Measurements from ENCODE around the gene DNAH8.

Gene DNAH8

DNA sequence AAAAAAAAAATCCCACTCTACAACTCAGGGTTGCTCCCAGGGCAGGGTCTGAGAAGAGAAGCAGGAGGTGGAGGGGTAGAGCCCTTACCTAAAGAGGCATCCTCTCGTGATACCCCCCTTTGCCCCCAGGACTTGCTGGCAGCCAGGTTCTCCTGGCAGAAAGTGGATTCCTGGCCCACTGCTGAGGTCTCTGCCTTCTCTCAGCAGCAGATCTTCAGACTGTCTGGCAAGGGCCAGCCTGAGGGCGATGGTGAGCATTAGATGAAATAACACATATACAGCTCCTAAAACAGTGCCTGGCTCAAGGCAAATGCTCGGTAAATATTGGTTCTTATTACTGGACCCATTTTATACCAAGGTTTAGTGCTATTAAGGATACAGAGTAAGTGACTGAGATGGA, 328.7 kb downstream of the DNAH8 start:
- Histone ChIP-seq H2BK12ac (ENCODE audit: low read length) (no peak overlapping the region), H3K79me1 (ENCODE audit: low read length) (no peaks in the 10 kb centered on the region), H3K36me3 (ENCODE audit: control insufficient read depth in 1 of 2, insufficient read depth in 2 of 2, low read length in 2 of 2) (no peaks in the 10 kb centered on the region), H3K27ac (ENCODE audit: low read depth, low read length) (no peak overlapping the region), H2BK5ac (ENCODE audit: low read depth, low read length, poor library complexity) (no peak overlapping the region), H3K4me2 (ENCODE audit: low read length) (no peak overlapping the region), H3K14ac (ENCODE audit: low read length) (no peak overlapping the region), H2BK120ac (ENCODE audit: insufficient read depth, low read length, poor library complexity) (no peak overlapping the region), H3K79me2 (ENCODE audit: control insufficient read depth, insufficient read depth, low read length, poor library complexity) (no peaks in the 10 kb centered on the region), H3K23ac (ENCODE audit: low read length) (no peak overlapping the region), H3K27me3 (ENCODE audit: insufficient read depth, low read length) (peaks cover 15% of the 10 kb centered on the region), H2AK5ac (ENCODE audit: low read length) (no peak overlapping the region), H3K18ac (ENCODE audit: low read length) (no peak overlapping the region), H4K8ac (ENCODE audit: low read depth, low read length) (no peak overlapping the region), H3K9ac (ENCODE audit: low read length) (no peak overlapping the region), H4K91ac (ENCODE audit: low read depth, low read length) (no peak overlapping the region), H4K12ac (ENCODE audit: low read depth, low read length) (no peak overlapping the region), H3K4me1 (ENCODE audit: control insufficient read depth in 1 of 2, insufficient read depth in 2 of 2, low read length in 2 of 2) (peaks cover 0 to 3% of the 10 kb centered on the region in 2 experiments), H3K4ac (ENCODE audit: low read depth, low read length) (no peak overlapping the region), H3K9me3 (ENCODE audit: insufficient read depth, low read depth, low read length) (no peaks in the 10 kb centered on the region), H3K4me3 (ENCODE audit: low read depth, low read length) (no peak overlapping the region), H2AFZ (ENCODE audit: insufficient read depth, low read length, poor library complexity) (no peak overlapping the region)
- no peak for DNase-seq
- no CpG with 5 or more reads among the region's 3 CpGs for WGBS (ENCODE audit: extremely low coverage, insufficient coverage, insufficient read length)

DNA sequence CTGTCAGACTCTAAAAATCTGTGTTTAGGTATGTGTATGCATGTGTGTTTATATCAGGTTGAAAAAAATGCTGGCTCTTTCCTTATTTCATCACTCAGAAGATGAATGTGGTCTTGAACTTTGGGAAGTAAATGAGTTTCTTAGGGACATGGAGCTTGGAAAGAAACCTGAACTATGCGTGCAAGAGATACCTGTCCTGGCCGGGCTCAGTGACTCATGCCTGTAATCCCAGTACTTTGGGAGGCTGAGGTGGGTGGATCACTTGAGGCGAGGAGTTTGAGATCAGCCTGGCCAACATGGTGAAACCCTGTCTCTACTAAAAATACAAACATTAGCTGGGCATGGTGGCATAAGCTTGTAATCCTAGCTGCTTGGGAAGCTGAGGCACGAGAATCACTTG, 329.1 kb downstream of the DNAH8 start:
- H3K36me3 ChIP-seq (ENCODE audit: control insufficient read depth in 1 of 2, insufficient read depth in 2 of 2, low read length in 2 of 2) = no peaks in the 10 kb centered on the region
- no peak overlapping the region for H3K18ac ChIP-seq (ENCODE audit: low read length)
- H2BK120ac ChIP-seq (ENCODE audit: insufficient read depth, low read length, poor library complexity) = no peak overlapping the region
- WGBS (ENCODE audit: extremely low coverage, insufficient coverage, insufficient read length) = no CpG with 5 or more reads among the region's 4 CpGs
- H3K4me2 ChIP-seq (ENCODE audit: low read length) = no peak overlapping the region
- no peak overlapping the region for H3K9ac ChIP-seq (ENCODE audit: low read length)
- H4K8ac ChIP-seq (ENCODE audit: low read depth, low read length) = no peak overlapping the region
- no peak overlapping the region for H2AFZ ChIP-seq (ENCODE audit: insufficient read depth, low read length, poor library complexity)
- H2BK12ac ChIP-seq (ENCODE audit: low read length) = no peak overlapping the region
- no peaks in the 10 kb centered on the region for H3K79me1 ChIP-seq (ENCODE audit: low read length)
- H3K14ac ChIP-seq (ENCODE audit: low read length) = no peak overlapping the region
- no peak overlapping the region for H3K4me3 ChIP-seq (ENCODE audit: low read depth, low read length)
- H3K4me1 ChIP-seq (ENCODE audit: control insufficient read depth in 1 of 2, insufficient read depth in 2 of 2, low read length in 2 of 2) = peaks cover 0 to 3% of the 10 kb centered on the region in 2 experiments
- H2AK5ac ChIP-seq (ENCODE audit: low read length) = no peak overlapping the region
- no peak overlapping the region for H3K4ac ChIP-seq (ENCODE audit: low read depth, low read length)
- no peak overlapping the region for H3K23ac ChIP-seq (ENCODE audit: low read length)
- H4K12ac ChIP-seq (ENCODE audit: low read depth, low read length) = no peak overlapping the region
- H4K91ac ChIP-seq (ENCODE audit: low read depth, low read length) = no peak overlapping the region
- H2BK5ac ChIP-seq (ENCODE audit: low read depth, low read length, poor library complexity) = no peak overlapping the region
- H3K9me3 ChIP-seq (ENCODE audit: insufficient read depth, low read depth, low read length) = no peaks in the 10 kb centered on the region
- H3K79me2 ChIP-seq (ENCODE audit: control insufficient read depth, insufficient read depth, low read length, poor library complexity) = no peaks in the 10 kb centered on the region
- H3K27ac ChIP-seq (ENCODE audit: low read depth, low read length) = no peak overlapping the region
- no peak for DNase-seq
- H3K27me3 ChIP-seq (ENCODE audit: insufficient read depth, low read length) = peaks cover 19% of the 10 kb centered on the region

DNA sequence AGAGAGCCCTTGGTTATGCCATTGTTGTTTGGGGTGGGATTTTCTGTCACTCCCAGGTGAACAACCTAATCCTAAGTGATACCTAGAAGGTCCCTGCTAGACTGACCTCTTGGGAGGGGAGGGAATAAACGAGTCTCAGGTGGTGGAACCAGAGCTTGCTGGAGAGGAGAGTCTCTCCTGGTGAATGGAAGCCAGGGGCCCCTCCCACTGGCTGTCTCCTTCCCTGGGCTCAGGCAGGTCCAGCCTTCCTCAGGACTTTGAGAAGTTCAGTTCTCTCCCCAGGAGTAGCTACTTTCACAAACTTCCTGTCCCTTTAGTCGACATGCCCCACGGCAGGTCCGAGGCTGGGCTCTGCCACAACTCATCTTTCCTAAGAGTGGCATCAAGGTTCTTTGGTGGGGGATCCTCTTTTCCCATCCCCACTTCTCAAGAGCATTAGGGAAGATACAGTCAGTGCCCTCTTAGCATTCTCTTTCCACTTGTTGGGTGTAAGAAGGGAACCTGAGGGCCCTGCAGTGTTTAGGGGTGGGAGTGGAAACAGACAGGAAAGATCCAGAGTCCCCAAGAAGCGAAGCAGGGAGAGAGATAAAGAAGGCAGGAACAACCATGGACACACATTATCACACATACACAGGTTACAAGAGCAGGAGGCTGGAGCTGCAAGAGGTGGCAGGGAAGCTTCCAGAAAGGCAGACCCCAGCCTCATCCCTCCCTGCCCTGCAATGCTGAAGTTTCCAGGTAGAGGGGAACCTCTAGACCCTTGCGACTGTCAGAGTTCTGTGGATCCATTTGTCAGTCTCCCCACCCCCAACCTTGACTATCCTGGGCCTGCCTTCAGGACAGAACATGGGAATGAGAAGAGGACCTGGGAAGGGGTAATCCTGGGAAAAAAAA, 332.6 kb downstream of the DNAH8 start:
- H4K91ac ChIP-seq (ENCODE audit: low read depth, low read length) = no peak overlapping the region
- no peak overlapping the region for H3K4me2 ChIP-seq (ENCODE audit: low read length)
- H3K79me1 ChIP-seq (ENCODE audit: low read length) = no peaks in the 10 kb centered on the region
- H3K79me2 ChIP-seq (ENCODE audit: control insufficient read depth, insufficient read depth, low read length, poor library complexity) = no peaks in the 10 kb centered on the region
- H3K14ac ChIP-seq (ENCODE audit: low read length) = no peak overlapping the region
- no CpG with 5 or more reads among the region's 6 CpGs for WGBS (ENCODE audit: extremely low coverage, insufficient coverage, insufficient read length)
- no peak overlapping the region for H3K27ac ChIP-seq (ENCODE audit: low read depth, low read length)
- no peak overlapping the region for H4K12ac ChIP-seq (ENCODE audit: low read depth, low read length)
- peaks cover 29% of the 10 kb centered on the region for H3K27me3 ChIP-seq (ENCODE audit: insufficient read depth, low read length)
- H3K4ac ChIP-seq (ENCODE audit: low read depth, low read length) = no peak overlapping the region
- no peak overlapping the region for H2BK5ac ChIP-seq (ENCODE audit: low read depth, low read length, poor library complexity)
- H3K9ac ChIP-seq (ENCODE audit: low read length) = no peak overlapping the region
- H3K4me3 ChIP-seq (ENCODE audit: low read depth, low read length) = no peak overlapping the region
- no peak overlapping the region for H2AFZ ChIP-seq (ENCODE audit: insufficient read depth, low read length, poor library complexity)
- H3K36me3 ChIP-seq (ENCODE audit: control insufficient read depth in 1 of 2, insufficient read depth in 2 of 2, low read length in 2 of 2) = no peaks in the 10 kb centered on the region
- H3K9me3 ChIP-seq (ENCODE audit: insufficient read depth, low read depth, low read length) = no peaks in the 10 kb centered on the region
- H2BK120ac ChIP-seq (ENCODE audit: insufficient read depth, low read length, poor library complexity) = no peak overlapping the region
- H3K18ac ChIP-seq (ENCODE audit: low read length) = no peak overlapping the region
- no peak for DNase-seq
- no peak overlapping the region for H3K23ac ChIP-seq (ENCODE audit: low read length)
- H3K4me1 ChIP-seq (ENCODE audit: control insufficient read depth in 1 of 2, insufficient read depth in 2 of 2, low read length in 2 of 2) = peaks cover 7 to 8% of the 10 kb centered on the region in 2 experiments
- H2BK12ac ChIP-seq (ENCODE audit: low read length) = no peak overlapping the region
- H2AK5ac ChIP-seq (ENCODE audit: low read length) = no peak overlapping the region
- no peak overlapping the region for H4K8ac ChIP-seq (ENCODE audit: low read depth, low read length)

GRCh38 chr6:39048481-39049399, 333.6 kb downstream of the DNAH8 start, which contains the start of gene GLP1R:
GLP1R (plus strand) TSS chr6:39048781; CDS start chr6:39048841, 60 bp downstream.
- Histone ChIP-seq H4K91ac (ENCODE audit: low read depth, low read length) (no peak within 1 kb of the TSS), H3K27ac (ENCODE audit: low read depth, low read length) (no peak within 1 kb of the TSS), H4K12ac (ENCODE audit: low read depth, low read length) (no peak within 1 kb of the TSS), H3K79me2 (ENCODE audit: control insufficient read depth, insufficient read depth, low read length, poor library complexity) (no peaks in the 10 kb centered on the region), H2BK5ac (ENCODE audit: low read depth, low read length, poor library complexity) (no peak within 1 kb of the TSS), H3K14ac (ENCODE audit: low read length) (no peak within 1 kb of the TSS), H3K4ac (ENCODE audit: low read depth, low read length) (no peak within 1 kb of the TSS), H3K79me1 (ENCODE audit: low read length) (no peaks in the 10 kb centered on the region), H3K36me3 (ENCODE audit: control insufficient read depth in 1 of 2, insufficient read depth in 2 of 2, low read length in 2 of 2) (no peaks in the 10 kb centered on the region), H2BK12ac (ENCODE audit: low read length) (no peak within 1 kb of the TSS), H3K9ac (ENCODE audit: low read length) (no peak within 1 kb of the TSS), H3K4me1 (ENCODE audit: control insufficient read depth in 1 of 2, insufficient read depth in 2 of 2, low read length in 2 of 2) (peaks cover 7 to 8% of the 10 kb centered on the region in 2 experiments), H3K23ac (ENCODE audit: low read length) (no peak within 1 kb of the TSS), H3K4me3 (ENCODE audit: low read depth, low read length) (no peak within 1 kb of the TSS), H2AFZ (ENCODE audit: insufficient read depth, low read length, poor library complexity) (no peak within 1 kb of the TSS), H3K18ac (ENCODE audit: low read length) (no peak within 1 kb of the TSS), H3K27me3 (ENCODE audit: insufficient read depth, low read length) (peaks cover 29% of the 10 kb centered on the region), H3K9me3 (ENCODE audit: insufficient read depth, low read depth, low read length) (no peaks in the 10 kb centered on the region), H4K8ac (ENCODE audit: low read depth, low read length) (no peak within 1 kb of the TSS), H3K4me2 (ENCODE audit: low read length) (peak within 1 kb of the TSS; percentile 60), H2BK120ac (ENCODE audit: insufficient read depth, low read length, poor library complexity) (no peak within 1 kb of the TSS), H2AK5ac (ENCODE audit: low read length) (no peak within 1 kb of the TSS)
- no CpG with 5 or more reads among the region's 74 CpGs for WGBS (ENCODE audit: extremely low coverage, insufficient coverage, insufficient read length)
- no peak for DNase-seq

Data from trophoblast cell (in vitro differentiated cells and primary cell).